ENCODE results near the gene PHAX. TPM values are rescaled to one million over a fixed set of nuclear protein-coding genes. Genes with fewer than 3 reads are reported as not detected.
"Not testable (repeated sequence)": the region's sequence is repeated elsewhere in the genome, so short reads cannot be mapped to it uniquely, and the experiment has no call there.

PHAX gene
- total RNA-seq, 4 donors from 2014 or later: 31.0 to 82.7 (median 72.9) TPM

DNA sequence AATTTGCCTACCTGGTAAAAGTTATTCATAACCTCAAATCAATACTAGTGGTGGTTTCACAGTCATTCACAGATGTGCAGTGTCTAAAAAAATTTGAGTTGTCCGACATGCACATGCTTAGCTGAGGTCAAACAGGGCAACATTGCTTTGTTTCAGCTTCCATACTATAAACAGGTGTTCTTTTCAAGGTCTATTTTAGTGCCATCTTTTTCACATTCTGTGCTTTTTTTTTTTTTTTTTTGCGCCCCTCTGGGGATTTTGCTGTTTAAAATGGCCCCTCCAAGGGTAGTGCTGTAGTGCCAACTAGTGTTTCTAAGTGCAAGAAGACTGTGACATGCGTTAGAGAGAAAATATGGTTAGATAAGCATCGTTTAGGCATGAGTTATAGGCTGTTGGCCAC, 14.5 kb downstream of the PHAX start:
- TF ChIP-seq, protein P1, sequence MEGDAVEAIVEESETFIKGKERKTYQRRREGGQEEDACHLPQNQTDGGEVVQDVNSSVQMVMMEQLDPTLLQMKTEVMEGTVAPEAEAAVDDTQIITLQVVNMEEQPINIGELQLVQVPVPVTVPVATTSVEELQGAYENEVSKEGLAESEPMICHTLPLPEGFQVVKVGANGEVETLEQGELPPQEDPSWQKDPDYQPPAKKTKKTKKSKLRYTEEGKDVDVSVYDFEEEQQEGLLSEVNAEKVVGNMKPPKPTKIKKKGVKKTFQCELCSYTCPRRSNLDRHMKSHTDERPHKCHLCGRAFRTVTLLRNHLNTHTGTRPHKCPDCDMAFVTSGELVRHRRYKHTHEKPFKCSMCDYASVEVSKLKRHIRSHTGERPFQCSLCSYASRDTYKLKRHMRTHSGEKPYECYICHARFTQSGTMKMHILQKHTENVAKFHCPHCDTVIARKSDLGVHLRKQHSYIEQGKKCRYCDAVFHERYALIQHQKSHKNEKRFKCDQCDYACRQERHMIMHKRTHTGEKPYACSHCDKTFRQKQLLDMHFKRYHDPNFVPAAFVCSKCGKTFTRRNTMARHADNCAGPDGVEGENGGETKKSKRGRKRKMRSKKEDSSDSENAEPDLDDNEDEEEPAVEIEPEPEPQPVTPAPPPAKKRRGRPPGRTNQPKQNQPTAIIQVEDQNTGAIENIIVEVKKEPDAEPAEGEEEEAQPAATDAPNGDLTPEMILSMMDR (IDR thresholded peaks at IDR 0.05): no peak
- no peak for TF ChIP-seq POLR2A (IDR thresholded peaks at IDR 0.05)
- no peak for DNase-seq
- intact Hi-C loops (cut with DNase I; ENCODE audit: low total_unique reads): no loop called here
- Histone ChIP-seq H3K27ac (no peak overlapping the region), H3K4me3 (no peak overlapping the region), H3K27me3 (no peaks in the 10 kb centered on the region), H3K9me3 (no peaks in the 10 kb centered on the region), H3K4me1 (no peaks in the 10 kb centered on the region), H3K36me3 (no peaks in the 10 kb centered on the region)

GRCh38 chr5:126617603-126618002, 16.9 kb downstream of the PHAX start:
- H3K9me3 ChIP-seq; DNase-seq; H3K4me1 ChIP-seq; H3K36me3 ChIP-seq; H3K27ac ChIP-seq; H3K27me3 ChIP-seq; intact Hi-C loops (cut with DNase I; ENCODE audit: low total_unique reads); H3K4me3 ChIP-seq: not testable (repeated sequence)

DNA sequence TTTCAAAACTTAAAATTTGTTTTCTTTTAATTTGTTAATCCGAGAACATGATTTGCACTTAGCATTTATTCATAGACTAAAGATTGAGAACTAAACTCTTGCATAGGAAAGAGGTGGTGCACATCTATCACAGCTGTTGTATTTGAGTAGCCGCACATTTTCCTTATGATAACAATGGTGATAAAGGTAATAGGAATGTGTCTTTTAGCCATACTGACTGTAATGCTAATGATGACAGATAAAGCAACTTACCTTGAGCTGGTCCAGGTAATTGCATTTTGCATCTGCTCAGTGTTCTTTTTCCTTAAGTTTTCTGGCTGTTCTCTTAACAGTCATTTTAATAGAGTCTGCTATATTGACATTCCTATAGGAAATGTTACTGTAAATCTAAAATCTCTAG, 19.0 kb downstream of the PHAX start:
- no peaks in the 10 kb centered on the region for H3K9me3 ChIP-seq
- H3K36me3 ChIP-seq: no peaks in the 10 kb centered on the region
- TF ChIP-seq, protein P1 (IDR thresholded peaks at IDR 0.05): no peak
- TF ChIP-seq POLR2A (IDR thresholded peaks at IDR 0.05): no peak
- H3K4me3 ChIP-seq: no peak overlapping the region
- no peaks in the 10 kb centered on the region for H3K4me1 ChIP-seq
- DNase-seq: no peak
- intact Hi-C loops (cut with DNase I; ENCODE audit: low total_unique reads): no loop called here
- H3K27me3 ChIP-seq: no peaks in the 10 kb centered on the region
- H3K27ac ChIP-seq: no peak overlapping the region

GRCh38 chr5:126624534-126624933, 23.8 kb downstream of the PHAX start:
- no peak for DNase-seq
- TF ChIP-seq, protein P1 (IDR thresholded peaks at IDR 0.05): no peak
- TF ChIP-seq POLR2A (IDR thresholded peaks at IDR 0.05): no peak
- intact Hi-C loops (cut with DNase I; ENCODE audit: low total_unique reads): no loop called here
- H3K27me3 ChIP-seq: no peaks in the 10 kb centered on the region
- H3K4me3 ChIP-seq: no peak overlapping the region
- H3K9me3 ChIP-seq: no peaks in the 10 kb centered on the region
- peak overlapping the region in 1 of 2 donors; percentile 63 for H3K27ac ChIP-seq
- no peaks in the 10 kb centered on the region for H3K36me3 ChIP-seq
- no peaks in the 10 kb centered on the region for H3K4me1 ChIP-seq

- no peaks in the 10 kb centered on the region for H3K9me3 ChIP-seq
- no peak overlapping the region for H3K4me3 ChIP-seq
- TF ChIP-seq, protein P1 (IDR thresholded peaks at IDR 0.05): no peak
- no peak for TF ChIP-seq POLR2A (IDR thresholded peaks at IDR 0.05)
- H3K36me3 ChIP-seq: no peaks in the 10 kb centered on the region
- intact Hi-C loops (cut with DNase I; ENCODE audit: low total_unique reads): no loop called here
- no peaks in the 10 kb centered on the region for H3K27me3 ChIP-seq
- H3K27ac ChIP-seq: no peak overlapping the region
- H3K4me1 ChIP-seq: no peaks in the 10 kb centered on the region
- DNase-seq: no peak
Measured at GRCh38 chr5:126628102-126628501, 27.4 kb downstream of the PHAX start.

DNA sequence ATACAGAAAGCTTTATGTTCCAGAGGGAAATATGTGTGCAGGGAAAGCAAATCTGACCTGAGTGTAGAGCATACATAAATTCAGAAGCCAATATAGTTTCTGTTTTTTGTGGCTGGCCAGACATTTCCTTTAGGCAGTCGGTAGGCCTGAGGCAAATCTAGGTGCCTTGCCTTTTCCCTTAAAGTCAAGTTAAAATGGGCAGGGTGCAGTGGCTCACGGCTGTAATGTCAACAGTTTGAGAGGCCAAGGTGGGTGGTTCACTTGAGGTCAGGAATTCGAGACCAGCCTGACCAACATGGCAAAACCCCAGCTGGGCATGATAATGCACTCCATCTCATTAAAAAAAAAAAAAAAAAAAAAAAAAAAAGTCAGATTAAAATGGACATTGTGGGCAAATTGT, 31.2 kb downstream of the PHAX start:
- Histone ChIP-seq H3K4me3 (no peak overlapping the region), H3K27ac (no peak overlapping the region), H3K4me1 (no peaks in the 10 kb centered on the region), H3K27me3 (no peaks in the 10 kb centered on the region), H3K9me3 (no peaks in the 10 kb centered on the region), H3K36me3 (no peaks in the 10 kb centered on the region)
- no peak for DNase-seq
- intact Hi-C loops (cut with DNase I; ENCODE audit: low total_unique reads): no loop called here
- no peak for TF ChIP-seq POLR2A (IDR thresholded peaks at IDR 0.05)
- TF ChIP-seq, protein P1 (IDR thresholded peaks at IDR 0.05): no peak

Data from uterus (tissue), 4 donors.